H9 (cell line): ENCODE measurements around the gene LARGE1. TPM values are rescaled to one million over a fixed set of nuclear protein-coding genes. Genes with fewer than 3 reads are reported as not detected.

ENCODE experiments used
- DNase-seq: peaks from one replicate; pipeline ENCODE4 v3.0.0-alpha.2; 2017
- H2AFZ ChIP-seq: one replicate; pipeline ENCODE4 v1.6.1; 2013; ENCODE audit warnings: mild to moderate bottlenecking, low read length, control low read depth, moderate library complexity
- H2AK5ac ChIP-seq: 2 replicates; pipeline ENCODE4 v1.6.1; 2013; ENCODE audit warnings: low read length, control low read depth, mixed read lengths; ENCODE audit not compliant: insufficient read length
- H2BK120ac ChIP-seq: one replicate; pipeline ENCODE4 v1.6.1; 2013; ENCODE audit warnings: low read depth, mild to moderate bottlenecking, low read length, control low read depth, inconsistent platforms; ENCODE audit not compliant: poor library complexity, severe bottlenecking
- H2BK12ac ChIP-seq: 2 replicates; pipeline ENCODE4 v1.6.1; 2013; ENCODE audit warnings: low read length, control low read depth, mixed read lengths, low read depth; ENCODE audit not compliant: insufficient read length
- H2BK15ac ChIP-seq: 2 replicates; pipeline ENCODE4 v1.6.1; 2013; ENCODE audit warnings: low read depth, low read length, control low read depth
- H2BK20ac ChIP-seq: one replicate; pipeline ENCODE4 v1.6.1; 2013; ENCODE audit warnings: low read depth, mild to moderate bottlenecking, low read length, control low read depth, inconsistent platforms; ENCODE audit not compliant: poor library complexity, severe bottlenecking
- H2BK5ac ChIP-seq: 2 replicates; pipeline ENCODE4 v1.6.1; 2013; ENCODE audit warnings: low read length, control low read depth, mixed read lengths; ENCODE audit not compliant: insufficient read length
- H3K14ac ChIP-seq: 2 replicates; pipeline ENCODE4 v1.6.1; 2013; ENCODE audit warnings: low read length, control low read depth; ENCODE audit not compliant: insufficient read depth
- H3K18ac ChIP-seq: 2 replicates; pipeline ENCODE4 v1.6.1; 2013; ENCODE audit warnings: low read depth, mild to moderate bottlenecking, mixed read lengths, low read length, control low read depth; ENCODE audit not compliant: insufficient read length
- H3K23ac ChIP-seq: 2 replicates; pipeline ENCODE4 v1.6.1; 2013; ENCODE audit warnings: low read length, control low read depth, mixed read lengths, low read depth; ENCODE audit not compliant: insufficient read length
- H3K23me2 ChIP-seq: 2 replicates; pipeline ENCODE4 v1.6.1; 2013; ENCODE audit warnings: low read depth, mild to moderate bottlenecking, mixed read lengths, low read length, control low read depth; ENCODE audit not compliant: insufficient read length, poor library complexity, severe bottlenecking
- H3K27ac ChIP-seq: 2 replicates; pipeline ENCODE4 v1.5.1; 2013; ENCODE audit warnings: low read length, control low read depth, mixed read lengths, low read depth; ENCODE audit not compliant: insufficient read length
- H3K27me3 ChIP-seq: 2 replicates; pipeline ENCODE4 v1.6.1; 2013; ENCODE audit warnings: low read length, control low read depth, inconsistent platforms; ENCODE audit not compliant: insufficient read depth
- H3K4ac ChIP-seq: 2 replicates; pipeline ENCODE4 v1.6.1; 2013; ENCODE audit warnings: low read depth, mild to moderate bottlenecking, control low read depth, inconsistent platforms, low read length, moderate library complexity
- H3K4me1 ChIP-seq: 2 replicates; pipeline ENCODE4 v1.6.1; 2013; ENCODE audit warnings: low read length, control low read depth, inconsistent platforms; ENCODE audit not compliant: insufficient read depth
- H3K4me2 ChIP-seq: 2 replicates; pipeline ENCODE4 v1.6.1; 2013; ENCODE audit warnings: low read length, control low read depth, mixed read lengths; ENCODE audit not compliant: insufficient read length, insufficient read depth
- H3K56ac ChIP-seq: 2 replicates; pipeline ENCODE4 v1.6.1; 2013; ENCODE audit warnings: low read depth, mild to moderate bottlenecking, mixed read lengths, low read length, control low read depth; ENCODE audit not compliant: insufficient read length
- H3K79me1 ChIP-seq: 2 replicates; pipeline ENCODE4 v1.6.1; 2013; ENCODE audit warnings: low read depth, mild to moderate bottlenecking, moderate library complexity, low read length, control low read depth, inconsistent platforms; ENCODE audit not compliant: insufficient read depth, poor library complexity, severe bottlenecking
- H3K79me2 ChIP-seq: 2 replicates; pipeline ENCODE4 v1.6.1; 2013; ENCODE audit warnings: low read length, control low read depth, inconsistent platforms; ENCODE audit not compliant: insufficient read depth
- H3K9ac ChIP-seq: 2 replicates; pipeline ENCODE4 v1.6.1; 2013; ENCODE audit warnings: low read length, control low read depth, mixed read lengths; ENCODE audit not compliant: insufficient read length; ENCODE audit errors: extremely low read depth
- H3K9me3 ChIP-seq: one replicate; pipeline ENCODE4 v1.6.1; 2013; ENCODE audit warnings: low read depth, low read length, inconsistent platforms; ENCODE audit not compliant: control insufficient read depth
- H3T11ph ChIP-seq: one replicate; pipeline ENCODE4 v1.6.1; 2013; ENCODE audit warnings: mild to moderate bottlenecking, low read length, control low read depth, inconsistent platforms
- H4K20me1 ChIP-seq: one replicate; pipeline ENCODE4 v1.6.1; 2013; ENCODE audit not compliant: control insufficient read depth, insufficient read length, insufficient read depth
- H4K5ac ChIP-seq: 2 replicates; pipeline ENCODE4 v1.6.1; 2013; ENCODE audit warnings: low read depth, mild to moderate bottlenecking, mixed read lengths, low read length, control low read depth; ENCODE audit not compliant: insufficient read length
- H4K8ac ChIP-seq: replicated peaks from 2 replicates; pipeline ENCODE4 v1.6.1; 2013; ENCODE audit warnings: low read length, control low read depth, mixed read lengths, low read depth; ENCODE audit not compliant: insufficient read length
- H4K91ac ChIP-seq: 2 replicates; pipeline ENCODE4 v1.6.1; 2013; ENCODE audit warnings: low read depth, mild to moderate bottlenecking, moderate library complexity, mixed read lengths, low read length, control low read depth; ENCODE audit not compliant: insufficient read length
- H3K27ac Mint-ChIP-seq, 3 experiments: 2 replicates in 2 of 3; 3 replicates in 1 of 3; pipeline ENCODE4 v1.8.0; 2020 to 2021; ENCODE audit warnings: mixed read lengths in 3 of 3, mild to moderate bottlenecking in 1 of 3, moderate library complexity in 1 of 3
- H3K27me3 Mint-ChIP-seq: 2 replicates; pipeline ENCODE4 v1.8.0; 2021; ENCODE audit warnings: low read depth, mild to moderate bottlenecking, moderate library complexity, mixed read lengths
- H3K36me3 Mint-ChIP-seq, 3 experiments: 2 replicates in 2 of 3; 3 replicates in 1 of 3; pipeline ENCODE4 v1.8.0; 2020 to 2021; ENCODE audit warnings: low read depth in 3 of 3, mixed read lengths in 3 of 3; ENCODE audit not compliant: insufficient read depth in 1 of 3
- H3K4me1 Mint-ChIP-seq, 2 experiments: 2 replicates each; pipeline ENCODE4 v1.8.0; 2020; ENCODE audit warnings: mixed read lengths in 2 of 2
- H3K4me3 Mint-ChIP-seq, 2 experiments: 2 replicates in 1 of 2; 3 replicates in 1 of 2; pipeline ENCODE4 v1.8.0; 2020 to 2021; ENCODE audit warnings: mild to moderate bottlenecking in 2 of 2, mixed read lengths in 2 of 2, moderate library complexity in 1 of 2
- H3K9me3 Mint-ChIP-seq, 2 experiments: 2 replicates in 1 of 2; 3 replicates in 1 of 2; pipeline ENCODE4 v1.8.0; 2020; ENCODE audit warnings: mild to moderate bottlenecking in 2 of 2, mixed read lengths in 2 of 2, moderate library complexity in 1 of 2
- CTCF ChIP-seq: fragments of 200-600 bp; sonication (generic); conservative IDR thresholded peaks from 3 replicates; pipeline ENCODE4 v1.8.0; 2021; ENCODE audit warnings: antibody characterized with exemption, mild to moderate bottlenecking
- WGBS: extraction: QIAGEN DNeasy Blood & Tissue Kit; methylation state at CpG from one replicate; pipeline ENCODE4 v1.1.7; 2013; ENCODE audit warnings: missing lambda C conversion rate, low lambda C conversion rate, mixed read lengths; ENCODE audit not compliant: insufficient read length; ENCODE audit errors: extremely low coverage; 5-methylcytosine and 5-hydroxymethylcytosine counted together
- total RNA-seq: library from RNA; stranded (reverse); gene quantifications from 2 replicates; pipeline ENCODE4 v1.2.1, GENCODE V29; 2021

LARGE1 gene
- total RNA-seq, 1 experiment from 2014 or later = 43.5 TPM

GRCh38 chr22:33743756-33744155, 176.5 kb downstream of the LARGE1 start:
- H3K4me1 Mint-ChIP-seq = peaks cover 25 to 28% of the 10 kb centered on the region in 2 experiments

More at GRCh38 chr22:33743756-33744155, 176.5 kb downstream of the LARGE1 start:
- H3K79me2 ChIP-seq = peaks cover 10% of the 10 kb centered on the region; the same call in 1 of the 2 replicates
- Mint-ChIP-seq H3K27ac (no peak overlapping the region), H3K4me3 (no peak overlapping the region), H3K36me3 (peaks cover 10 to 14% (median 13%) of the 10 kb centered on the region in 3 experiments), H3K9me3 (peaks cover 2 to 3% of the 10 kb centered on the region in 2 experiments; a peak in 2 of 5 replicates), H3K27me3 (no peaks in the 10 kb centered on the region; the same call in 1 of the 2 replicates)
- DNase-seq = no peak
- H3K27me3 ChIP-seq = no peaks in the 10 kb centered on the region
- H2BK12ac ChIP-seq = no peak overlapping the region
- no peaks in the 10 kb centered on the region for H3K9me3 ChIP-seq
- no peak overlapping the region for H3K14ac ChIP-seq
- H4K5ac ChIP-seq = no peak overlapping the region
- no peak overlapping the region for H2BK120ac ChIP-seq
- H2BK20ac ChIP-seq = no peak overlapping the region
- no peak overlapping the region for H2AK5ac ChIP-seq
- no peak overlapping the region for H4K91ac ChIP-seq
- WGBS = no CpG with 5 or more reads among the region's 5 CpGs
- no peak for TF ChIP-seq CTCF
- H3T11ph ChIP-seq = no peak overlapping the region
- H3K4me1 ChIP-seq = peaks cover 8% of the 10 kb centered on the region; the same call in 1 of the 2 replicates
- H2AFZ ChIP-seq = no peak overlapping the region
- no peak overlapping the region for H3K27ac ChIP-seq
- H3K23me2 ChIP-seq = no peaks in the 10 kb centered on the region
- H3K4ac ChIP-seq = no peak overlapping the region
- peaks cover 7% of the 10 kb centered on the region for H3K79me1 ChIP-seq
- H4K20me1 ChIP-seq = no peaks in the 10 kb centered on the region
- no peak overlapping the region for H3K23ac ChIP-seq
- no peak overlapping the region for H3K18ac ChIP-seq
- H4K8ac ChIP-seq = no peak overlapping the region
- H2BK5ac ChIP-seq = no peak overlapping the region
- H3K4me2 ChIP-seq = no peak overlapping the region
- H2BK15ac ChIP-seq = no peak overlapping the region
- H3K56ac ChIP-seq = no peak overlapping the region
- no peak overlapping the region for H3K9ac ChIP-seq
